ENCODE data around the gene DEFB121.
"Not testable (repeated sequence)": the region's sequence is repeated elsewhere in the genome, so short reads cannot be mapped to it uniquely, and the experiment has no call there.

DEFB121 gene, protein sequence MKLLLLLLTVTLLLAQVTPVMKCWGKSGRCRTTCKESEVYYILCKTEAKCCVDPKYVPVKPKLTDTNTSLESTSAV
- total RNA-seq = 0 reads per million in 2 experiments

DNA sequence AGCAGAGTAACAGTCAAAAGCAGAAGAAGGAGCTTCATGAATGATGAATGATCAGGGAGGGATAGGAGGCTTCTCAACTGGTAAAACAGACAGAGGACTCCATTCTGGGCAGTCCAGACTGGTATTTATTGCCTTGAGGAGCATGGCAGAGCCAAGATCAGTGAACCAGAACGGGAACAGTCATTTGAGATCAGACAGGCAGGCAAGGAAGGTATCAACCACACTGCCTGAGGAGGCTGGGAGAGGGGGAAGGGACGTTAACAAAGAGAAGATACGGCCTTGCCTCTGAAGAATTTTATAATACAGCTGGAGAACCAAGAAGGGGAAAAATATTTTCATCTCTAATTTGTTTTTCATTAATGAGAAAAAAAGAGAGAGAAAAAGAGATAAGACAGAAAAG is at the start of gene DEFB121:
Gene DEFB121, minus strand, starts transcription at position 101 of the 400 bp plus-strand sequence. Its CDS starts 63 bp downstream, at position 38.
- DNase-seq (ENCODE audit: low read depth) = no peak

DNA sequence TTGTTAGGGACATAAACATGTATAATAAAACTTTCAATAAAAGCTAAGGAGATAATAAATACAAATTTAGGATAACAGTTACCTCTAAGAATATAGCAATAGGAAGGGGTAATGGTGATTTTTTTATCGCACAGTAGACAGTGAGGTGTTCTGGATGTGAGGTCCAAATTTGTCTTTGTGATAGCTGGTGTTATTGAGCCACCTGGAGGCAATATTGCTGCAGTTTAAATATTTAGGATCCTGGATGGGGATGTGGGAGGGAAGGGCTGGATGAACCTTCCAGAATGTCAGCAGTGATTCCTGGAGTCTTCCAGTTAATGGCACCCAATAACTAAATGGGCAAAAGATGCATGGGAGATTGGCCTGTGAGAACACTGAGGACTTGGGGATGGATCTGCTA is 48.3 kb upstream of the DEFB121 start:
- no peak for DNase-seq (ENCODE audit: low read depth)

DNA sequence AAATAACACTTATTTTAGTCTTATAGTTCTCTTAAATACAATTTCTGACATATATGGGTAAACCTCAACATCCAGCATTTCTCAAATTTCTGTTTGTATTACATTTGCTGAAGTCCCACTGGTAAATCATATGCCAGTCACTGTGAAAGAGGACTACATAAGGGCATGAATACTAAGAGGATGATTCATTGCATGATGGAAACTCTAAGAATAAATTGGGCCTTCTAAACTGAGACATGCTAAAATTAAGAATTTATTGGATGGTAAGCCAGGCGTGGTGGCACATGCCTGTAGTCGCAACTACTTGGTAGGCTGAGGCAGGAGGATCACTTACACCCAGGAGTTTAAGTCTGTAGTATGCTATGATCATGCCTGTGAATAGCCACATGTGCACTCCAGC is 46.6 kb upstream of the DEFB121 start:
- no peak for DNase-seq (ENCODE audit: low read depth)

DNA sequence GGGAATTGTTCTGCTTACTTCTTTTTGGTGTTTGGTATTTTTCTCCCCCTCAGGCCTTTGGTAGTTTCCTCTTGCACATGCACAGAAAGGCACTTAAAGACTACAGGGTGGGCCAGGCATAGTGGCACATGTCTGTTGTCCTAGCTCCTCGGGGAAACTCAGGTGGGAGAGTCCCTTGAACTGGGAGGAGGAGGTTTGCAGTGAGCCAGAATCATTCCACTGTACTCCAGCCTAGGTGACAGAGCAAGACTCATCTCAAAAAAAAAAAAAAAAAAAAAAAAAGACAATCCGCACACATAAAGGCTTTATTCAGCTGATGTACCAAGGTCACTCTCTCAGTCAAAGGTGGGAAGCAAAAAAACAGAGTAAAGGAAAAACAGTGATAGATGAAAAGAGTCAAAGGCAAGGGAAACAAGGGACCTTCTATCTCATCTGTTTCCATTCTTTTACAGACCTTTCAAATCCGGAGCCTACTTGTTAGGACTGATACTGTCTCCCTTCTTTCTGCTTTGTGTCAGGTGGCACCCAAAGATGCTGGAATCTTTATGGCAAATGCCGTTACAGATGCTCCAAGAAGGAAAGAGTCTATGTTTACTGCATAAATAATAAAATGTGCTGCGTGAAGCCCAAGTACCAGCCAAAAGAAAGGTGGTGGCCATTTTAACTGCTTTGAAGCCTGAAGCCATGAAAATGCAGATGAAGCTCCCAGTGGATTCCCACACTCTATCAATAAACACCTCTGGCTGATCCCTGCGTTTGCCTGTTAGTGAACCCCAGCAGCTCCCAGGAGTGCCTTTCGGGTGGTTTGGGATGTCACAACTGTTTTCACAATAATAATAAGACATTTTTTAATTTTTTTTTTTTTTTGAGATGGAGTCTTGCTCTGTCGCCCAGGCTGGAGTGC is 43.7 kb upstream of the DEFB121 start:
- no peak for DNase-seq (ENCODE audit: low read depth)

DNA sequence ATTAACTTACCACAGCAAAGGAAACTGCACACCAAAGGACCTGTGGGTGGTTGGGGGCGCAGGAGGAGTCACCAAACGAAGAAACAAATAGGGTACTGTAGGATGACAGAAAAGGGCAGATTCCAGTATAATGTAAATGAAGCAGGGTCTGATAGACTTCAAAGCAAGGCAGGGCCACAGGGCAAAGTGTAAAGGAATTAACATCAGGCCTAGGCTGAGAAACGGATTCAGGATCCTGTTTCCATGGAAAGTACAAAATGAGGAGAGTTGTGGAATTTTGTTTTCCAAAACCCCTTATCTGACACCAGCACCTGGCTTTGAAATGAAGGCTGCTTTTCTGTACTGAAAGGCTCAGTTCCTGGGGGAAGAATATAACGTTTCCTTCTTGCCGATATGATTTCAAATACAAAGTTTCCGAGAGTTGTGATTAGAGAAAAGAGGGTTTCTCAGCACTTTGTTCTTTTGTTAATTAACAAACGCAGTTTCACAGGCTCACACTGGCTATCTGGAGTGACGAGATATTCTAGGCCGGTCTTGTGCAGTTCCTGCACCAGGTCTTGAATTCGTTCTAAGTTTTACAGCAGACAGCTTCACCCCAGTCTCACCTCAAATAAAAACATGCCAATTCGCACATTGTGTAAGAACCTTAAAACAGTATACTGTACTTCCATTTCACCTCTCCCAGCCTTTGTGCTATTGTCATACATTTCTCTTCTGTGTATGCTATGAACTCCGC is 40.2 kb upstream of the DEFB121 start:
- DNase-seq (ENCODE audit: low read depth) = no peak

DNA sequence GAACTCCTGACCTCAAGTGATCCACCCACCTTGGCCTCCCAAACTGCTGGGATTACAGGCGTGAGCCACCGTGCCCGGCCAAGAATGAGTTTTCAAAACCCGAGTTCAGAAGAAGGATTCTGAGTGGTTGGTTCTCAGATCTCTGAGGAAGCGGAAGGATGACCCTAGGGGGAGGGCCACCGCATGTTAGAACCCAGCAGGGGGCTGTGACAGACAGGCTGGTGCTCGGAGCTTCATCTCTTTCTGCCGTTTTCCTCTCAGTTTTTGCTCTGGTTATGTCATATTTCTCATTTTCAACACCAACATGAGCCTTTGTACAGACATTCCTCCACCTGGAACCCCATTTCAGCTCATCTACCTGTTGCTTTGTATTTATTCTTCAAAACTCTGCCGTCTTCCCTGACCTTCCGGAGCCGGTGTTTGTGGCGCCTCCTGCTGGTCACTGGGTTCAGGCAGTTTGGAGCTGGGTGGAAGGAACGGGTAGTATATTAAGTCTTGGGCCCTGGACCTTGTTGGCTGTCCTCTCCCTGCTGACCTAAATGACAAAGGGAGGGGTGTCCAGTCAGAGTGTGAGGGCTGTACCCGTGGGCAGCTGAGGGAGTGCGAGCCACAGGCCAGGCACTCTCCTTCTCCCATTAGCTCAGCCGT is 34.1 kb upstream of the DEFB121 start, which contains the start of gene DEFB123:
Gene DEFB123, plus strand, starts transcription at position 621 of the 648 bp plus-strand sequence. CDS start 67 bp downstream, outside the sequence.
- no peak for DNase-seq (ENCODE audit: low read depth)

DNA sequence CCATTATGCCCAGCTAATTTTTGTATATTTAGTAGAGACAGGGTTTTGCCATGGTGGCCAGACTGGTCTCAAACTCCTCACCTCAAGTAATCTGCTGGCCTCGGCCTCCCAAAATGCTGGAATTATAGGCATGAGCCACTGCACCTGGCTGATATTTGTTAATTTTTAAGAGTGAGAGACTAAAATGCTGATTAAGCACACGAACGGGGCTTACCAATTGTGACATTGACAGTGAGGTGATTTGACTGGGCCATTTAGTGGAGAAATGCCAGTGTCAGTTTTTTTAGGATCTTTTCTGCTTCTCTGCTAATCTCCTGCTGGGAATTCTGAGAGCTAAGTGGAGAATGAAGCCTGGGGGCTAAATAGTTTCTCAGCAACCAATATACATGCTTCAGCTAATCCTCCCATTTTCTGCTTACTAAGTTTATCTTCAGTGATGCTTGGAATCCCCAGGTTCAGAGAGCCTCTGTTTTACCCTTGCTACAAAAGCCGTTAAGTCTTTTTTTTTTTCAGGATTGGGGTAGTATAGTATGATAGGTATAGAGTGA is 24.6 kb upstream of the DEFB121 start:
- DNase-seq (ENCODE audit: low read depth) = no peak

DNA sequence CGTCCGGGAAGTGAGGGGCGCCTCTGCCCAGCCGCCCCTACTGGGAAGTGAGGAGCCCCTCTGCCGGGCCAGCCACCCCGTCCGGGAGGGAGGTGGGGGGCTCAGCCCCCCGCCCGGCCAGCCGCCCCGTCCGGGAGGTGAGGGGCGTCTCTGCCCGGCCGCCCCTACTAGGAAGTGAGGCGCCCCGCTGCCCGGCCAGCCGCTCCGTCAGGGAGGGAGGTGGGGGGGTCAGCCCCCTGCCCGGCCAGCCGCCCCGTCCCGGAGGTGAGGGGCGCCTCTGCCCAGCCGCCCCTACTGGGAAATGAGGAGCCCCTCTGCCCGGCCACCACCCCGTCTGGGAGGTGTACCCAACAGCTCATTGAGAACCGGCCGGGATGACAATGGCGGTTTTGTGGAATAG is 21.6 kb upstream of the DEFB121 start:
- not testable (repeated sequence) for DNase-seq (ENCODE audit: low read depth)

DNA sequence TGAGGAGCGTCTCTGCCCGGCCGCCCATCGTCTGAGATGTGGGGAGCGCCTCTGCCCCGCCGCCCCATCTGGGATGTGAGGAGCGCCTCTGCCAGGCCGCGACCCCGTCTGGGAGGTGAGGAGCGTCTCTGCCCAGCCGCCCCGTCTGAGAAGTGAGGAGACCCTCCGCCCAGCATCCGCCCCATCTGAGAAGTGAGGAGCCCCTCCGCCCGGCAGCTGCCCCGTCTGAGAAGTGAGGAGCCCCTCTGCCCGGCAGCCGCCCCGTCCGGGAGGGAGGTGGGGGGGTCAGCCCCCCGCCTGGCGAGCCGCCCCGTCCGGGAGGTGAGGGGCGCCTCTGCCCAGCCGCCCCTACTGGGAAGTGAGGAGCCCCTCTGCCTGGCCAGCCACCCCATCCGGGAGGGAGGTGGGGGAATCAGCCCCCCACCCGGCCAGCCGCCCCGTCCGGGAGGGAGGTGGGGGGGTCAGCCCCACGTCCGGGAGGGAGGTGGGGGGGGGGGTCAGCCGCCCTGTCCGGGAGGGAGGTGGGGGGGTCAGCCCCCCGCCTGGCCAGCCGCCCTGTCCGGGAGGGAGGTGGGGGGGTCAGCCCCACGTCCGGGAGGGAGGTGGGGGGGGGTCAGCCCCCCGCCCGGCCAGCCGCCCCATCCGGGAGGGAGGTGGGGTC is 21.0 kb upstream of the DEFB121 start:
- not testable (repeated sequence) for DNase-seq (ENCODE audit: low read depth)

DNA sequence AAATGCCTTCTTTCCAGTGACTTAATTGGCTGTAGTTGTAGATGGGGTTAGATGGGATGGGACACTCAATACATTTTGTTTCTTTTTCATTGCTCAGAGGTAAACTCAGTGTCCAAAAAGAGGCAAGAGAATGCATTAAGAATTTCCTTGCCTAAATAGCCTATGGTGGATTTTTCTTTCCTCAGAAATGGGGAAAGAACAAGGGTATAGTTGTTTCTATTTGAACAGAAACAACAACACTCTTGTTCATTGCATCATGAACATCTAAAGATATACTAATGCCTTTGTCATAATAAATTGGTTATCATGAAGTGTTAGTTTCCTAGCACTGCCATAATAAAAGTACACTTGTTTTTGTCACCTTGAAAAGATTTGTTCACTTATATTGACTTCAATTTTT is 19.8 kb upstream of the DEFB121 start:
- no peak for DNase-seq (ENCODE audit: low read depth)

DNA sequence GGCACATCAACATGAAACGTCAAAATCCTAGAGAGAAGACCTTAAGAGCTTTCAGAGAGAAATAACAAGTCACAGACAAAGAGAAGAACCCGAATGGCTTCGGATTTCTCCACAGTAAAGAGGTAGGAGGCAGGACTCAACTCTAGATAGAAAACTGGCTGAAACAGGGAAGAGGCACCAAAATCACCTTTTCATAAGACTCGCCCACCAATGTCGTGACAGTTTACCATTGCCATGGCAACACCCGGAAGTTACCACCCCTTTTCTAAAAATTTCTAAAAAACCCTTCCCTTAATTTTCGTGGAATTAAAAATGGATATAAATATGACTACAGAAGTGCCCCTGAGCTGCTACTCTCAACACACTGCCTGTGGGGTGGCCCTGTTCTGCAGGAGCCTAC is 12.3 kb upstream of the DEFB121 start:
- no peak for DNase-seq (ENCODE audit: low read depth)

DNA sequence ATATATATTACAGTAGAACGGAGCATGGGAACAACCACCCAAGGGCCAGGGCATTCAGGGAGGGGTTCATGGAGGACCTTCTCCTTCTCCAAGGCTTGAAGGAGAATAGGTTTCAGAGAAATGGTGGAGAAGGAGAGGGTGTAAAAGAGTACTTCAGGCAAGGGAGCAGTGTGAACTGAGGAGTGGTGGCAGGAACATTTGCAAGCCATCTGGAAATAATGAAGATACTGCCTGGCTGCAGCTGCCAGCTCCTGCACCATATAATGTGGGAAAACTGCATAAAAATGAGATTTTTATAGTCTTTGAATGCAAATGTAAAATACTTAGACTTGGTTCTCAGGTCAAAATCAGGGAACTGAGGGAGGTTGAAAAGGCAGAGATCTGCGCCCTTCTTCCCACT is 9.6 kb upstream of the DEFB121 start:
- DNase-seq (ENCODE audit: low read depth) = no peak

DNA sequence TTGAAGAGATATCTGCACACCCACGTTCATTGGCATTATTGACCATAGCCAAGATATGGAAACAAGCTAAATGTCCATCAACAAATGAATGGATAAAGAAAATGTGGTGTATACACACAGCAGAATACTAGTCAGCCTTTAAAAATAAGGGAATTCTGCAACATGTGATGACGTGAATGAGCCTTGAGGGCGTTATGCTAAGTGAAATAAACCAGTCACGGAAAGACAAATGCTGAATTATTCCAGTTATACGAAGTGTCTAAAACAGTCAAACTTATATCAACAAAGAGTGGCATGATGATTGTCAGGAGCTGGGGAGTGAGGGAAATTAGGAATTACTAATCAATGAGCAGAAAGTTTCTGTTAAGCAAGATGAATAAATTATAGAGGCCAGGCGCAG is 8.4 kb upstream of the DEFB121 start:
- DNase-seq (ENCODE audit: low read depth) = no peak

DNA sequence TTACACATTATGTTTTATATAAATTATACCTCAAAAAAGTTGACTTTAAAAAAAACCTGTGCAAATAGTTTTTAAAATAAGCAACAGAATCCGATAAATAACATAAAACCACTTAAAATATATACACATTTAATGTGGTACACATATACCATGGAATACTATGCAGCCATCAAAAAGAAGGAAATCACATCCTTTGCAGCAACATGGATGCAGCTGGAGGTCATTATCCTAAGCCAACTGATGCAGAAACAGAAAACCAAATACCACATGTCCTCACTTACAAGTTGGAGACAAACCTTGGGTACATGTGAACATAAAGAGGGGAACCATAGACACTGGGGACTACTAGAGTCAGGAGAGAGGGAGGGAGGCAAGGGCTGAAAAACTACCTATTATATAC is 4.0 kb upstream of the DEFB121 start:
- DNase-seq (ENCODE audit: low read depth) = no peak

DNA sequence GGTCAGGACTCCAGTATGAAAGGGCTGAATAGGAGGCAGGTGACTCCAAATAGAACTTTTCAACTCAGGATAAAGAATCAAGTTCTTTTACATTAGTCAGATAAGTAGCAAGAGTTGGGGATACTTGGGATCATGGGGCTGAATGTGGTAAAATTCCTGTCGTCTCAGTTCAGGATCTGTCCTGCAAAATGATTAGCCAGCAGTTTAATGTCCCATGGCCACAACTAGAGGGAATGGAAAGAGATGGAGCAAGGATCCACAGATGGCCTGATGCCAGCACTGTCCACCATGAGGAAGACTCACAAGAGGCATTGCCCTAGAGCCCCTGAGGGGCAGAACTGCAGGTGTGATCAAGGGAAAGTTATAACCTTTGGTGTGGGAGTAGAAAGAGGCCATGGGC is 2.1 kb downstream of the DEFB121 start:
- DNase-seq (ENCODE audit: low read depth) = no peak

DNA sequence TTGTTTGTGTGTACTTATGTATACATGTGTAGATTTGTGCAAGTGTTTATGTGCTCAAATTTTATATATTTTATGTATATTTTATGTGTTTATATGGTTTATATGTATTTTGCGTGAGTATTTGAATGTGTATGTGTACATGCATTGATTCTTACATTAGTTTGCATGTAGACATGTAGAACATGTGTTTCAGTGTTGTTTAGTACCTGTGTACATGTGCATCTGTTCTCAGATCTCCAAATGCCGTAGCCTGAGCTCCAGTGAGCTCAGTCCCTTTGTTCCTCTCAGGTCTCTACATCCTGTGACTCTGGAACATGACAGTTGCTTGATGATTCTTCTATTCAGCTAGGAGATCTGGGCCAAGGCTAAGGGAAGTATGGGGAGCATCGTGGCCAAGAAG is 11.1 kb downstream of the DEFB121 start:
- DNase-seq (ENCODE audit: low read depth) = no peak

DNA sequence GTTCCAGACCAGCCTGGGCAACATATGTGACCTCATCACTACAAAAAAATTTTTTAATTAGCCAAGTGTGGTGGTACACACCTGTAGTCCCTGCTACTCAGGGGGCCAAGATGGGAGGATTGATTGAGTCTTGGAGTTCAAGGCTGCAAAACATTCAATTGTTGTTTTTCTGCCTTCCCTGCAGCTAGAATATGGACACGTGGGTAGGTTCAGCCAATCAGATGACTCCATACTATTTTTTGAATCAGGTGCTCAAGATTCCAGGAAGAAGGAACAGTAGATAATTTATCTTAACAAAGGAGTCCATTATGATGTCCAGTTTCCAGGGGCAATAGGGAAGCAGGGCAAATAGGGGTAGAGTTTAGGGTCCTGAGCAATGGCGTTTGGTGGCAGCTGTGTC is 13.2 kb downstream of the DEFB121 start:
- DNase-seq (ENCODE audit: low read depth) = no peak

DNA sequence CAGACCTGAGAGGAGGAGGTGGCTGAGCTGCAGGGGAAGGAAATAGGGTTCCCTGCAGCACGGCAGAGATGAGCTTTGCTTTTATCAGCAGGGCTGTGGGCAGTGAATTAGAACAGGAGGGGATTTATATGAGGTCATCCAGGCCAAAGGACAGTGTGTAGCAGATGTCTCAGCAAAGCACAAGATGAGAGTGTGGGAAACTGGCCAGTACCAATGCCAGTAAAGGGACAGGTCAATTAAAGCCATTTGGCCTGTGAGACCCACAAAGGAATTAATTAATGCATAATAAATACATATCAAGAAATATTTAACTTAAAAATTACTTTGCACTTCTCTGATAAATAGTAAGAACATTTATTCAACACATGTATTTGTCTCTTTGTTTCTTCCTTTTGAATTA is 15.5 kb downstream of the DEFB121 start, which contains the start of gene DEFB119:
Gene DEFB119, minus strand, starts transcription at position 101 of the 400 bp plus-strand sequence. CDS start 107 bp downstream, outside the sequence.
- DNase-seq (ENCODE audit: low read depth) = no peak

DNA sequence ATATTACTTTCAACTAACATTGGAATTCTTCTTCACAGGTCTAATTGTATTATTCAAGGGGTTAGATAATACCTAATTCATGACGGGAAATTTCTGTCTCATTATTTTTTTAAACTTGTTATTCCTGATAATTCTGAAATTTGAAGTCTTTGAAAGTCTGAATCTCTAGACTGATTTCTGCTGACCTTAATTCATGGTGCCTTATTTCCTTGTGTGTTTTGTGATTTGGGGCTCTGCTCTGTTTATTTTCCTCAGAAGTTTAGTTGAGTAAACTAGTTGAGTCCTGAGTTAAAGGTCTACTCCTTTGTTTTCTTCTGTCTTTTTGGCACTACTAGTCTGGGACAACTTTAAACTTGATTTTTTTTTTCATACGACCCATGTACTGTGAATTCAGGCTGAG is 31.7 kb downstream of the DEFB121 start:
- DNase-seq (ENCODE audit: low read depth) = no peak

DNA sequence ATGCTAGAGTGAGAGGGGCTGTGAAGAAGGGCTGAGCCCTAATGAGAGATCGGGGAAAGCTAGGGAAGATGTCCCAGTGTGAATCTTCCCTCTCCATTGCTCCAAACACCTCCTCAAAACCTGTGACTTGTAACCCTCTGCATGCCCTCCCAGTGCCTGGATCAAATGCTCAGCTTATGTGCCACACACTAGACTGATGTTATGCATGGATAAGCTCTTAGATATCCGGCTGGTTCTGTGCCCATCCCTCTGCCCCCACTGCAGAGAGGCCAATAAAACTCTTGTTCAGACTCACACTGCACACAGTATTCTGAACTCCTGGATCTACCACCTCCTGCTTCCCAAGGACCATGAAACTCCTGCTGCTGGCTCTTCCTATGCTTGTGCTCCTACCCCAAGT is 37.7 kb downstream of the DEFB121 start, which contains the start of gene DEFB118:
Gene DEFB118, plus strand, starts transcription at position 301 of the 400 bp plus-strand sequence. Its CDS starts 50 bp downstream, at position 351.
- no peak for DNase-seq (ENCODE audit: low read depth)

DNA sequence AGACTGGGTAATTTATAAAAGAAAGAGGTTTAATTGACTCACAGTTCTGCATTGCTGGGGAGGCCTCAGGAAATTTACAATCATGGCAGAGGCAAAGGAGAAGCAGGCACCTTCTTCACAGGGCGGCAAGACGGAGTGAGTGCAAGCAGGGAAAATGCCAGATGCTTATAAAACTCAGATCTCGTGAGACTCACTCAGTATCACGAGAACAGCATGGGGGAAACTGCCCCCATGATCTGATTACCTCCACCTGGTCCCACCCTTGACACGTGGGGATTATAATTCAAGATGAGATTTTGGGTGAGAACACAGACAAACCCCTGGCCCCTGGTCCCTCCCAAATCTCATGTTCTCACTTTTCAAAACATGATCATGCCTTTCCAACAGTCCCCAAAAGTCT is 41.7 kb downstream of the DEFB121 start:
- not testable (repeated sequence) for DNase-seq (ENCODE audit: low read depth)
